Hematopoietic multipotent progenitor cell (in vitro differentiated cells): Measurements from ENCODE around the gene SLC22A7. TPM values are rescaled to one million over a fixed set of nuclear protein-coding genes. Genes with fewer than 3 reads are reported as not detected.
A peak's percentile ranks its signal among the peaks of the same experiment; 100 is the strongest.
"Not testable (repeated sequence)": the region's sequence is repeated elsewhere in the genome, so short reads cannot be mapped to it uniquely, and the experiment has no call there.

Source experiments
- DNase-seq, 3 donors: peaks; one replicate each; pipeline ENCODE4 v3.0.0-alpha.2; 2011 to 2015; ENCODE audit warnings: low read depth in 2 of 3, low spot score in 2 of 3
- small RNA-seq: library from RNA; depleted of rRNA; stranded (forward); fragments of <200 nt; gene quantifications from one replicate; pipeline ENCODE3, GENCODE V24; 2012
- total RNA-seq: library from RNA; depleted of rRNA; stranded (reverse); fragments of >200 nt; gene quantifications from one replicate; pipeline ENCODE4 v1.2.3, GENCODE V29; 2012

Gene SLC22A7
- total RNA-seq, 1 donor = not detected

DNA sequence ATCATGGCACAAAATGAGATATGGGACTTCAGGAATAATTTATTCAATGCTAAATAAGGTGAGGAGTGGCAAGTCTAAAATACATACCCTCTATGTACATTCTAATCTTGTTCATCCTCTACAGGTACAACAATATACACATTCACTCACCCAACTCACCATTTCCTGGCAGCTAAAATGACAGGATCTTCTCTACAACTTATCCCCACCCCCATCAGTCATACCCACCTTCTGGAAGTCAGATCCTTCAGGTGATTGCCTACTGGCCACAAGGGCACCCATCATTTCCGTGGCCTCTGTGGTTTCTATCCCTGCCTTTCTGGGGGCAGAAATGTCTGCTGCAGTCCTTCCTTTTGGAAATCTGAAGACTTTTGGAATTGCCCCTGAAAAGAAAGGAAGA, 33.4 kb downstream of the SLC22A7 start:
- DNase-seq = no peak

DNA sequence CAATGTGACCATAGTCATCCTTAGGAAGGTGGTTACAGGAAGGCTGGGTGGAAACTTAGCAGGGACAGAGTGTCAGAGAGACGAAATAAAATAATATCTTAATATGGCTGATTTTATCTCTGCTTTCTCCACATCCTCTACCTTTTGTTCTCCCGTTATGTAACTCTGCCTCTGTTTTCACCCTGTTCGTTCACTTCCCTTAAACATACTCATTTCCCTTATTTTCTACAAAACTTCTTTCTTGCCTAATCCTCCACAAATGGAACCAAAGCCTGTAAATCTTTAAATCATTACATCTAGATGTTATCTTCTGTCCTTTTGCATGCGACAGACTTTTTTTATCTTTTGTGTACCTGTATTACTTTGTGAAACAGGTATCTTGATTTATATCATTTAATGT, 33.8 kb downstream of the SLC22A7 start:
- DNase-seq = no peak

DNA sequence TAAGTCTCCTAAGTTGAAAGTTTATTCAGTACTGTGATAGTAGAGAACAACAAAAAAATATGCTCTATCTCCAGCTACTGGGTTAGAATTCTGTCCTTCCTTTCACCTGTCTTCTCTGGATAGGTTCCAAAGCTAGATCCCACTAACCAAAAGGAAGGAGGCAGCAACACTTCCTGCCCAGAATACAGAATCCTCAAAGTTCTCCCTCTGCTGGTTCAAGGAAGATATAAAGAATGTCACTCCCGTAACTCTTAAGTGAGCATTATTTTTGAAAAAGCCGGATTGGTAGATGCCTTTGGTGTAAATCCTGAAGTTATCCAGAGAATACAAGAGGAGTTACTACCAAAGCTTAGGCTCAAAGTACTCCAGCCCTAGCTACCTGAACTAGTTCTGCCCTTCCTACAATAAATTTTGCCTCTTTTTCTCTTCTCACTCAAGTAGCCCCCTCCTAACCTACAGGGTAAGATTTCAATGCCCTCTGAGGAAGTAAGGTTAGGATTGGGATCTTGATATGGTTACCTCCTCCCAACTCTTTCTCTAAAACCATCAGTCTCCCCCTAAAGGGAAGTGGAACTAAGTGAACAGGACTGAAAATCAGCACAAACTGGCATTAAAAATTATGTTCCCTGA, 36.5 kb downstream of the SLC22A7 start:
- DNase-seq = peak in 2 of 3 donors; percentile 27 to 46

DNA sequence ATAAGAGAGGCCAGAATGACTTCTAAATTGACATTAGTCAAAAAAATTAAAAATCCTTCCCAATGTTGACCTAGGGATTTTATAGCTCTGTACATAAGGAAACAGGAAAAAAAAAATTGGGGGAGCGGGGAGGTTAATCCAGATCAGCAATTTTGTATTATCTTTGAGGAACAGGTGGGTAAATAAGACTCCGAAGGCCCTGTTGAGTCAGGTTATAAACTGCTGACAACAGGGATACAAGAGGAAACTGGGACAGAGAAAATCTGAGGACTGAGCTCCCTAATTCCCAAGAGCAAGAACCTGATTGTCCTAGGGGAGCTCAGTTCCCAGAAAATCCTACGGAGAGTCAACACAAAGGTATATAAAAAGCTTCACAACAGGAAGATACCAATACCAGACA, 37.4 kb downstream of the SLC22A7 start:
- no peak for DNase-seq

DNA sequence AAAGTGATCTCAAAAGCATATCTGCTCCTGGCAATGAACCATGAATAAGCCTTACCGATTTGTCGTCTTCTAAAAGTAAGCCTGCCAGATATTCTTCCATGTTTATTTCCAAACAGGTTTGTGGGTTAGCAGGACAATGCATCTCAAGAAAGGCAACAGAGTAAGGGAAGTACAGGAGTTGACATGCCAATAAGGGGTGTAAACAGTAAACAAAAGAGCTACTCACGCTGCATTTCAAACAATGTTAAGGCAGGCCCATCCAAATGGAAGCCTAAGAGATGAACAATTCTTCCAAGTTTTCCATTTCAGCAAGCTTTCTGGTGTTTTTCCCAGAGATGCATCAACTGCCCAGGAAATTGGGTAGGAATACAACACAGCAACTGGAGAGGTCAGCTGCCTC, 38.3 kb downstream of the SLC22A7 start:
- no peak for DNase-seq

DNA sequence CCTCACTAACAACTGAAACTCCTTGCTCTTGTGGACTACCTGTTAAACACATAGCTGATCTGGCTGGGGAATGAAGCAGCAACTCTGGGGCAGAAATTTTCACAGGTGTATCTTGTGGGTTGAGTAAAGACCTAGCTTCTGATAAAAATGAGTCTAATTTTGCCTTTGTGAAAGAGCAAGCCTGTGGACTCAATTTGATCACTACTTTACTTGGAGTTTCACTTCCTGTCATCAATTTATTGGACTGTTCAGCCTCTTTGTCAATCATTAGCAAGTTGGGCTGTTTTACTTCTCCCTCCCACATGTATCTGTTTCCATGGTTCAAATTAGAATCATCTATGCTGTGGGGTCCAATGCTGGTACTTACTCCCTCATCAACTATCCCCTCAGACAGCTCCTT, 40.2 kb downstream of the SLC22A7 start:
- DNase-seq = no peak

DNA sequence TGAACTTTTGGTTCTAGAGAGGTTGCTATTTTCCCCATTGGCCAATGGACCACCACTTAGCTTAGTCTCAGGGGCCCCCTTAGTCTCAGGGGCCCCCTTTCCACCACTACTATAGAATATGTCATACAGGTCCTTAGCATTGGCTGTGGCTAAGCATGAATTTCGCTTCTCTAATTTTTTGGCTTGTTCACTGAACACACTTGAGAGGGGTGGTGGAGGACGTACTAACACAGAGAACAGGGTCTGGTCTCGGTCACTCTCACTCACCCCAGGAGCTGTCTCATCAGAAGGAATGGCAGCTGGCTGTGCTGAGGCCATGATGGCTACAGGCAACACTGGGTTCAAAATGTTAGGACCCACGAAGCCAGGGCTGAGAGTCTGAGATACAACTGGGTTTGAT, 41.1 kb downstream of the SLC22A7 start:
- no peak for DNase-seq

DNA sequence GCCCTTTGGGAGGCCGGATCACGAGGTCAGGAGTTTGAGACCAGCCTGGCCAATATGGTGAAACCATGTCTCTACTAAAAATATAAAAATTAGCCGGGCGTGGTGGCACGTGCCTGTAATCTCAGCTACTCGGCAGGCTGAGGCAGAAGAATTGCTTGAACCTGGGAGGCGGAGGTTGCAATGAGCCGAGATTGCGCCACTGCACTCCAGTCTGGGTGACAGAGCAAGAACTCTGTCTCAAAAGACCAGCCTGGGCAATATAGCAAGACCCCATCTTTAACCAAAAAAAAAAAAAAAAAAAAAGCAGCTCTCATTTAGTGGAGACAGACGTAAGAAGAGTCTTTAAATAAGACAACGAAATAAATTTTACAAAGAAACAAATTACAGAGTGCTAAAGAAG, 48.2 kb downstream of the SLC22A7 start:
- not testable (repeated sequence) for DNase-seq

DNA sequence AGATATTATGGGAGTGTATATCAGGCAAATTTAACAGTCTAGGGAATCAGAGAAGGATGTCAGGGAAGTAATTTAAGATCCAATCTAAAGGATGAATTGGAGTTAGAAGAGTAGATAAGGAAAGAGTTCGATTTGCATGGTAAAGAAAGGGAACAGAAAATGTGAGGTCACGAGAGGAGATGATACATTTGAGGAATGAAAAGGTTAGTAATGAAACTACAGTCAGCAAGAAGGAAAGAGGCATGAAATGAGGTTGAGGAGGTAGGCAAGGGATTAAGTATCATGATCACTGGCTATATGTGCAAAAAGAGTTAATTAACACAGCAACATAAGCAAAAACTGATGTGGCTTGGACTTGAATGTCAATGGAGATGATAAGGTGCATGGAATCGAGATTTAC, 49.0 kb downstream of the SLC22A7 start:
- DNase-seq = no peak

DNA sequence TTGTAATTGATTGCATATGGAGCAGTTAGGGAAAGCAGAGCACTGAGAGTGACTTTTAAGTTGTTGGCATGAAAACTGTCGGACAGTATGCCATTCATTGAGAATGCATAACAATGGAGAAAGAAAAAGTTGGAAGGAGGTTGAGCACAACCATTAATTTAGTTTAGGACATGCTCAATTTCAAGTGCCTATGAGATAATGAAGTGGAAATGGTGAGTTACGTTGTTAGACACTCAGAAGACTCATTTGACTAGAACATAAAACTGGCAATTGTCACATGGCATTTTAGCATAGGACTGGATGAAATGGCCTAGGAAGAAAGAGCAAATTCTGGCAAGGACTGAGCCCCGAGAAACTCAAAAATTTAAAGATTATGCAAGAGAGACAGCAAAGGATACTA, 49.4 kb downstream of the SLC22A7 start:
- DNase-seq = no peak

DNA sequence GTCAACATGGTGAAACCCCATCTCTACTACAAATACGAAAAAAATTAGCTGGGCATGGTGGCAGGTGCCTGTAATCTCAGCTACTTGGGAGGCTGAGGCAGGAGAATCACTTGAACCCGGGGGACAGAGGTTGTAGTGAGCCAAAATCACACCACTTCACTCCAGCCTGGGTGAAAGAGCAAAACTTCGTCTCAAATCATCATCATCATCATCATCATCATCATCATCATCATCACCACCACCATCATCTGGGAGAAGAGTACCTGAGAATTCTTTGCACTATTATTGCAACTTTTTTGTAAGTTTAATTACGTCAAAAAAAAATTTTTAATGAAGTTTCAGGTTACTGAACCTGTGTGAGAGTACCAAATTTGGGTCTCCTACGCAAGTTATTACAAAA, 53.9 kb downstream of the SLC22A7 start:
- not testable (repeated sequence) for DNase-seq

Small RNA genes within 50 kb of the gene (small RNA-seq; reads per million reads assigned to genes)
- not detected for gene RPL12P47

Other genes starting within 250 kb of the SLC22A7 start
- 26.4 TPM for gene CUL7, start 244.4 kb upstream of the SLC22A7 start, total RNA-seq
- 24.5 TPM for gene MRPL2, start 238.8 kb upstream of the SLC22A7 start, total RNA-seq
- gene KLC4, start 238.6 kb upstream of the SLC22A7 start, total RNA-seq = 33.7 TPM
- gene PTK7, start 221.9 kb upstream of the SLC22A7 start, total RNA-seq = 63.8 TPM
- 35.0 TPM for gene SRF, start 127.0 kb upstream of the SLC22A7 start, total RNA-seq
- 47.7 TPM for gene CUL9, start 116.1 kb upstream of the SLC22A7 start, total RNA-seq
- gene DNPH1, start 68.8 kb upstream of the SLC22A7 start, total RNA-seq = 92.9 TPM
- gene TTBK1, start 54.8 kb upstream of the SLC22A7 start, total RNA-seq = under 0.01 TPM
- gene CRIP3, start 10.6 kb downstream of the SLC22A7 start, total RNA-seq = 0.27 TPM
- 6.7 TPM for gene ZNF318, start 71.4 kb downstream of the SLC22A7 start, total RNA-seq
- 25.9 TPM for gene ABCC10, start 129.3 kb downstream of the SLC22A7 start, total RNA-seq
- gene DLK2, start 157.3 kb downstream of the SLC22A7 start, total RNA-seq = 0.27 TPM
- gene TJAP1, start 179.3 kb downstream of the SLC22A7 start, total RNA-seq = 29.9 TPM
- gene LRRC73, start 212.1 kb downstream of the SLC22A7 start, total RNA-seq = 0.27 TPM
- 158 TPM for gene YIPF3, start 218.7 kb downstream of the SLC22A7 start, total RNA-seq
- gene POLR1C, start 218.8 kb downstream of the SLC22A7 start, total RNA-seq = 17.5 TPM